HepG2 (cell line): ENCODE measurements around the gene LGALS1. TPM values are rescaled to one million over a fixed set of nuclear protein-coding genes. Genes with fewer than 3 reads are reported as not detected.

Experiments used
- ATF4 ChIP-seq, 2 experiments: fragments of 450-650 bp in 1 of 2; sonication (generic) in 1 of 2; formaldehyde crosslinking; IDR thresholded peaks; 2 replicates each; pipeline versions ENCODE4 v1.5.0 to v1.8.0; 2020 to 2022; ENCODE audit warnings: mild to moderate bottlenecking in 1 of 2, missing genetic modification reagents in 1 of 2
- BCL6 ChIP-seq: IDR thresholded peaks from 2 replicates; pipeline ENCODE4 v1.6.1; 2016; ENCODE audit warnings: missing genetic modification reagents, missing compliant biosample characterization
- BORCS8-MEF2B ChIP-seq: sonication (generic); formaldehyde crosslinking; IDR thresholded peaks from 2 replicates; pipeline ENCODE4 v1.8.0; 2022; ENCODE audit warnings: mild to moderate bottlenecking, missing genetic modification reagents
- ETV6 ChIP-seq: sonication (generic); formaldehyde crosslinking; conservative IDR thresholded peaks from 2 replicates; pipeline ENCODE4 v1.4.0; 2020; ENCODE audit warnings: missing genetic modification reagents
- FIP1L1 ChIP-seq: fragments of 200-400 bp; formaldehyde crosslinking; IDR thresholded peaks from 2 replicates; pipeline ENCODE4 v1.6.1; 2018; ENCODE audit warnings: low read depth, mild to moderate bottlenecking, low read length, moderate library complexity, borderline replicate concordance; ENCODE audit not compliant: insufficient read depth
- GFI1 ChIP-seq: sonication (generic); formaldehyde crosslinking; IDR thresholded peaks from 2 replicates; pipeline ENCODE4 v1.5.0; 2020; ENCODE audit warnings: missing genetic modification reagents, mild to moderate bottlenecking, borderline replicate concordance
- HOXA5 ChIP-seq: sonication (generic); formaldehyde crosslinking; IDR thresholded peaks from 2 replicates; pipeline ENCODE4 v1.4.0; 2020; ENCODE audit warnings: missing genetic modification reagents
- ISX ChIP-seq: sonication (generic); formaldehyde crosslinking; conservative IDR thresholded peaks from 2 replicates; pipeline ENCODE4 v1.5.0; 2020; ENCODE audit warnings: missing genetic modification reagents
- KAT8 ChIP-seq: IDR thresholded peaks from 2 replicates; pipeline ENCODE4 v1.6.1; 2016; ENCODE audit warnings: missing genetic modification reagents, missing compliant biosample characterization
- KDM5A ChIP-seq: fragments of 200-600 bp; sonication (generic); IDR thresholded peaks from 2 replicates; pipeline ENCODE4 v1.7.0; 2018; ENCODE audit warnings: antibody characterized with exemption, mild to moderate bottlenecking, low read length, borderline replicate concordance
- LCORL ChIP-seq, 2 experiments: fragments of 450-650 bp in 1 of 2; sonication (generic) in 1 of 2; formaldehyde crosslinking in 1 of 2; IDR thresholded peaks; 2 replicates each; pipeline versions ENCODE4 v1.5.0 to v1.6.1; 2017 to 2020; ENCODE audit warnings: antibody characterized with exemption in 1 of 2, missing genetic modification reagents in 1 of 2
- MLX ChIP-seq: IDR thresholded peaks from 2 replicates; pipeline ENCODE4 v1.6.1; 2016
- MZF1 ChIP-seq: sonication (generic); formaldehyde crosslinking; IDR thresholded peaks from 2 replicates; pipeline ENCODE4 v1.8.1; 2023; ENCODE audit warnings: mild to moderate bottlenecking, missing genetic modification reagents, borderline replicate concordance
- NR3C1 ChIP-seq: sonication (generic); formaldehyde crosslinking; IDR thresholded peaks from 2 replicates; pipeline ENCODE4 v1.4.0; 2020; ENCODE audit warnings: missing genetic modification reagents
- POGZ ChIP-seq: sonication (generic); formaldehyde crosslinking; IDR thresholded peaks from 2 replicates; pipeline ENCODE4 v1.4.0; 2020; ENCODE audit warnings: mild to moderate bottlenecking, missing genetic modification reagents
- PPARG ChIP-seq: conservative IDR thresholded peaks from 2 replicates; pipeline ENCODE4 v1.6.1; 2016; ENCODE audit warnings: missing biosample characterization, missing genetic modification reagents
- RFX1 ChIP-seq: fragments of 450-650 bp; IDR thresholded peaks from 2 replicates; pipeline ENCODE4 v1.6.1; 2017
- TERF1 ChIP-seq: sonication (generic); formaldehyde crosslinking; IDR thresholded peaks from 2 replicates; pipeline ENCODE4 v1.8.0; 2022; ENCODE audit warnings: mild to moderate bottlenecking, missing genetic modification reagents, moderate library complexity
- ZFP91 ChIP-seq: sonication (generic); formaldehyde crosslinking; IDR thresholded peaks from 2 replicates; pipeline ENCODE4 v1.9.0; 2022; ENCODE audit warnings: missing genetic modification reagents, mild to moderate bottlenecking, borderline replicate concordance
- ZKSCAN1 ChIP-seq: fragments of 150-350 bp; IDR thresholded peaks from 2 replicates; pipeline ENCODE4 v1.6.1; 2014; ENCODE audit warnings: low read length
- ZNF296 ChIP-seq: sonication (generic); formaldehyde crosslinking; conservative IDR thresholded peaks from 2 replicates; pipeline ENCODE4 v1.5.0; 2020; ENCODE audit warnings: mild to moderate bottlenecking, missing genetic modification reagents
- ZNF605 ChIP-seq: sonication (generic); formaldehyde crosslinking; IDR thresholded peaks from 2 replicates; pipeline ENCODE4 v1.8.0; 2022; ENCODE audit warnings: mild to moderate bottlenecking, missing genetic modification reagents
- ZNF691 ChIP-seq: sonication (generic); formaldehyde crosslinking; IDR thresholded peaks from 2 replicates; pipeline ENCODE4 v1.4.0; 2020; ENCODE audit warnings: missing genetic modification reagents, low read depth, mild to moderate bottlenecking, borderline replicate concordance
- ZNF768 ChIP-seq: sonication (generic); formaldehyde crosslinking; IDR thresholded peaks from 2 replicates; pipeline ENCODE4 v1.4.0; 2020; ENCODE audit warnings: missing genetic modification reagents
- ZSCAN20 ChIP-seq: sonication (generic); formaldehyde crosslinking; IDR thresholded peaks from 2 replicates; pipeline ENCODE4 v1.4.0; 2020; ENCODE audit warnings: missing genetic modification reagents, mild to moderate bottlenecking, borderline replicate concordance
- polyA plus RNA-seq, 8 experiments: library from polyadenylated mRNA; depleted of rRNA in 3 of 8; stranded (reverse) in 7 of 8; unstranded in 1 of 8; fragments of >200 nt; fragmentation: Illumina TruSeq in 4 of 8; extraction: Trizol in 4 of 8; gene quantifications; 2 replicates each; pipeline versions ENCODE4 v1.2.1 to v1.2.3, GENCODE V29; 2011 to 2016; ENCODE audit warnings: low read depth in 4 of 8, missing spikeins in 1 of 8, mixed read lengths in 1 of 8; ENCODE audit not compliant: insufficient read depth in 1 of 8
- total RNA-seq, 5 experiments: library from RNA; depleted of rRNA; stranded (reverse); fragments of >200 nt; fragmentation: Illumina TruSeq; extraction: Trizol; gene quantifications; 2 replicates each; pipeline ENCODE4 v1.2.3, GENCODE V29; 2016; ENCODE audit warnings: low read depth in 1 of 5

LGALS1 gene
- total and polyA plus RNA-seq, 2 of the 13 experiments (the other 11 are each of a cell fraction or from before 2014, with no cell fraction given): 103 to 858 TPM

GRCh38 chr22:37659066-37659896 is 16.2 kb upstream of the LGALS1 start (continued):
- peak; percentile 61; the same call in 1 of the 2 replicates for TF ChIP-seq MLX
- TF ChIP-seq ZNF768 (CRISPR knock-in tag): no peak
- TF ChIP-seq FIP1L1: no peak
- TF ChIP-seq ISX (CRISPR knock-in tag): no peak
- TF ChIP-seq ATF4 (CRISPR knock-in tag; IDR thresholded peaks at IDR 0.05): no peak
- peak; percentile 69; the same call in 1 of the 2 replicates for TF ChIP-seq PPARG (CRISPR knock-in tag)
- TF ChIP-seq ETV6 (CRISPR knock-in tag): no peak
- TF ChIP-seq GFI1: peak; percentile 20; the same call in 1 of the 2 replicates
- no peak for TF ChIP-seq TERF1 (CRISPR knock-in tag)
- TF ChIP-seq ZSCAN20: no peak
- peak; percentile 56; the same call in 1 of the 2 replicates for TF ChIP-seq KAT8 (CRISPR knock-in tag)
- TF ChIP-seq BORCS8-MEF2B (CRISPR knock-in tag): peak; percentile 29; the same call in 1 of the 2 replicates
- no peak for TF ChIP-seq LCORL (IDR thresholded peaks at IDR 0.05)
- TF ChIP-seq LCORL (CRISPR knock-in tag; IDR thresholded peaks at IDR 0.05): peak; percentile 62; the same call in 1 of the 2 replicates
- TF ChIP-seq KDM5A: peak; percentile 29; the same call in 1 of the 2 replicates
- no peak for TF ChIP-seq RFX1
- peak; percentile 84 for TF ChIP-seq ZNF605
- TF ChIP-seq BCL6 (CRISPR knock-in tag): peak; percentile 55; the same call in 1 of the 2 replicates
- 0 out of 2 replicates have a peak, but pooled peaks have one; percentile 74 for TF ChIP-seq ZNF691
- TF ChIP-seq NR3C1 (CRISPR knock-in tag): no peak
- TF ChIP-seq ZKSCAN1: peak; percentile 98
- no peak for TF ChIP-seq ZNF296 (CRISPR knock-in tag)
- TF ChIP-seq POGZ (CRISPR knock-in tag): 0 out of 2 replicates have a peak, but pooled peaks have one; percentile 26
- TF ChIP-seq MZF1 (CRISPR knock-in tag): no peak
- TF ChIP-seq ZFP91: peak; percentile 67; the same call in 1 of the 2 replicates
- no peak for TF ChIP-seq HOXA5
